Glomerular endothelial cell (primary cell): Measurements from ENCODE around the gene NR4A3. TPM values are rescaled to one million over a fixed set of nuclear protein-coding genes. Genes with fewer than 3 reads are reported as not detected.
A peak's percentile ranks its signal among the peaks of the same experiment; 100 is the strongest.

Experiments
- DNase-seq: peaks from one replicate; pipeline ENCODE4 v3.0.0-alpha.2; 2011; ENCODE audit warnings: low read depth, low spot score; ENCODE audit errors: extremely low read depth
- total RNA-seq: library from RNA; depleted of rRNA; stranded (reverse); fragments of >200 nt; gene quantifications from 2 replicates; pipeline ENCODE4 v1.2.3, GENCODE V29; 2015

The NR4A3 gene
- total RNA-seq, 1 donor from 2014 or later, result 0.12 TPM

- no peak for DNase-seq
Observed at GRCh38 chr9:99813739-99814138, 7.9 kb upstream of the NR4A3 start.

GRCh38 chr9:99814359-99814758 is 7.3 kb upstream of the NR4A3 start:
- no peak for DNase-seq

- no peak for DNase-seq
Observed at GRCh38 chr9:99816392-99816791, 5.3 kb upstream of the NR4A3 start.

- no peak for DNase-seq
Observed at GRCh38 chr9:99818500-99818899, 3.2 kb upstream of the NR4A3 start.

- no peak for DNase-seq
Observed at GRCh38 chr9:99819123-99819855, 2.4 kb upstream of the NR4A3 start.

GRCh38 chr9:99819856-99820684 is 1.6 kb upstream of the NR4A3 start:
- peak; percentile 58 for DNase-seq

- DNase-seq, result peak; percentile 29
Observed at GRCh38 chr9:99820685-99821395, 845 bp upstream of the NR4A3 start.

GRCh38 chr9:99822109-99822805 is 572 bp downstream of the NR4A3 start:
- DNase-seq, result no peak

- DNase-seq, result no peak
Observed at GRCh38 chr9:99822806-99823591, 1.3 kb downstream of the NR4A3 start.

- no peak for DNase-seq
Observed at GRCh38 chr9:99823681-99824377, 2.1 kb downstream of the NR4A3 start.

GRCh38 chr9:99824378-99825171 is 2.9 kb downstream of the NR4A3 start:
- no peak for DNase-seq

GRCh38 chr9:99825172-99826046 is 3.7 kb downstream of the NR4A3 start:
- DNase-seq, result no peak

- DNase-seq, result no peak
Observed at GRCh38 chr9:99826579-99826978, 4.9 kb downstream of the NR4A3 start.

GRCh38 chr9:99827244-99827643 is 5.6 kb downstream of the NR4A3 start:
- DNase-seq, result no peak

- DNase-seq, result no peak
Observed at GRCh38 chr9:99828054-99828416, 6.3 kb downstream of the NR4A3 start.

GRCh38 chr9:99828417-99829176 is 6.9 kb downstream of the NR4A3 start:
- no peak for DNase-seq
